ENCODE data around the gene AKR1B15.

DNA sequence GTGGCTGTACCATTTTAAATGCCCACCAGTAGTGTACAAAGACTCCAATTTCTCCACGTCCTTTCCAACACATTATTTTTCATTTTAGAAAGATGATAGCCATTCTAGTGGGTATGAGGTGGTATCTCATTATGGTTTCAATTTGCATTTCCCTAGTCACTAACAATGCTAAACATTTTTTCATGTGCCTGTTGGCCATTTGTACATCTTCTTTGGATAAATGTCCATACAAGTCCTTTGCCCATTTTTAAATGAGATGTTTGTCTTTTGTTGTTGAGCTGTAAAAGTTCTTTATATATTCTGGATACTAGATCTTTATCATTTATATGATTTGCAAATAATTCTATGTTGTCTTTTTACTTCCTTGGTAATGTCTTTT, 78.9 kb downstream of the AKR1B15 start:
- no peak for TF ChIP-seq POLR2A (IDR thresholded peaks at IDR 0.05)
- TF ChIP-seq, protein P1, sequence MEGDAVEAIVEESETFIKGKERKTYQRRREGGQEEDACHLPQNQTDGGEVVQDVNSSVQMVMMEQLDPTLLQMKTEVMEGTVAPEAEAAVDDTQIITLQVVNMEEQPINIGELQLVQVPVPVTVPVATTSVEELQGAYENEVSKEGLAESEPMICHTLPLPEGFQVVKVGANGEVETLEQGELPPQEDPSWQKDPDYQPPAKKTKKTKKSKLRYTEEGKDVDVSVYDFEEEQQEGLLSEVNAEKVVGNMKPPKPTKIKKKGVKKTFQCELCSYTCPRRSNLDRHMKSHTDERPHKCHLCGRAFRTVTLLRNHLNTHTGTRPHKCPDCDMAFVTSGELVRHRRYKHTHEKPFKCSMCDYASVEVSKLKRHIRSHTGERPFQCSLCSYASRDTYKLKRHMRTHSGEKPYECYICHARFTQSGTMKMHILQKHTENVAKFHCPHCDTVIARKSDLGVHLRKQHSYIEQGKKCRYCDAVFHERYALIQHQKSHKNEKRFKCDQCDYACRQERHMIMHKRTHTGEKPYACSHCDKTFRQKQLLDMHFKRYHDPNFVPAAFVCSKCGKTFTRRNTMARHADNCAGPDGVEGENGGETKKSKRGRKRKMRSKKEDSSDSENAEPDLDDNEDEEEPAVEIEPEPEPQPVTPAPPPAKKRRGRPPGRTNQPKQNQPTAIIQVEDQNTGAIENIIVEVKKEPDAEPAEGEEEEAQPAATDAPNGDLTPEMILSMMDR (IDR thresholded peaks at IDR 0.05) = no peak

Measured in Peyer's patch (tissue), 4 donors.